Esophagus squamous epithelium (tissue), 5 donors: Measurements from ENCODE around the gene MTMR3. TPM values are rescaled to one million over a fixed set of nuclear protein-coding genes. Genes with fewer than 3 reads are reported as not detected.

Experiments used
- DNase-seq: peaks from one replicate; lab custom pipeline; 2025; lab: John Stamatoyannopoulos, UW
- H3K27ac ChIP-seq, 4 donors: fragments of 200-600 bp; sonication (generic); one replicate each; pipeline ENCODE4 v1.5.1; 2016 to 2019; ENCODE audit warnings: mild to moderate bottlenecking in 1 of 4
- H3K27me3 ChIP-seq, 4 donors: fragments of 200-600 bp; sonication (generic); 1 replicate in 3 of 4; 2 replicates in 1 of 4; pipeline versions ENCODE4 v1.5.1 to v1.6.0; 2017 to 2021; ENCODE audit warnings: antibody characterized with exemption in 1 of 4
- H3K36me3 ChIP-seq, 3 donors: fragments of 200-600 bp; sonication (generic); one replicate each; pipeline ENCODE4 v1.5.1; 2016 to 2019
- H3K4me1 ChIP-seq, 3 donors: fragments of 200-600 bp; sonication (generic); one replicate each; pipeline ENCODE4 v1.5.1; 2017 to 2019
- H3K4me3 ChIP-seq, 4 donors: fragments of 200-600 bp; sonication (generic); 1 replicate in 3 of 4; 2 replicates in 1 of 4; pipeline ENCODE4 v1.5.1; 2016 to 2019; ENCODE audit warnings: mild to moderate bottlenecking in 2 of 4, moderate library complexity in 1 of 4
- H3K9me3 ChIP-seq, 3 donors: fragments of 200-600 bp; sonication (generic); one replicate each; pipeline ENCODE4 v1.5.1; 2016 to 2019
- CTCF ChIP-seq, 6 experiments: fragments of 450-650 bp in 4 of 6; fragments of 200-600 bp in 2 of 6; sonication (generic) in 2 of 6; IDR thresholded peaks; one replicate each; pipeline ENCODE4 v1.5.1; 2016 to 2019; ENCODE audit warnings: antibody characterized with exemption in 6 of 6, mild to moderate bottlenecking in 4 of 6, moderate library complexity in 4 of 6
- POLR2A ChIP-seq, 4 donors: fragments of 450-650 bp; IDR thresholded peaks; one replicate each; pipeline ENCODE4 v1.6.1; 2017; ENCODE audit warnings: antibody characterized with exemption in 4 of 4, mild to moderate bottlenecking in 4 of 4, moderate library complexity in 3 of 4
- WGBS, 2 donors: methylation state at CpG; one replicate each; pipeline ENCODE4 v1.1.5; 2018; 5-methylcytosine and 5-hydroxymethylcytosine counted together
- intact Hi-C: fragments of 100-400 bp; cut with DNase I; formaldehyde crosslinking; loops from one replicate; pipeline ENCODE4 v1.15.0; 2022
- total RNA-seq, 4 donors: library from RNA; depleted of rRNA; stranded (reverse); fragments of >200 nt; gene quantifications; one replicate each; pipeline ENCODE4 v1.1.0, GENCODE V29; 2016
- donor health status: DM: yes; HTN: yes; CAD: no.

MTMR3 gene
- total RNA-seq, 4 donors from 2014 or later: 34.9 to 63.1 (median 38.4) TPM

GRCh38 chr22:30062259-30062658 lies 179.3 kb downstream of the MTMR3 start:
- intact Hi-C loops: no loop called here
- Histone ChIP-seq H3K9me3 (peaks cover 0 to 11% (median 9%) of the 10 kb centered on the region in 3 donors), H3K36me3 (no peaks in the 10 kb centered on the region), H3K4me3 (no peak overlapping the region), H3K27ac (no peak overlapping the region), H3K27me3 (no peaks in the 10 kb centered on the region), H3K4me1 (no peaks in the 10 kb centered on the region)
- no peak for DNase-seq
- 62 to 86% methylated on average over 3 of the region's 3 CpGs for WGBS, 2 donors
- TF ChIP-seq POLR2A (IDR thresholded peaks at IDR 0.05) (no peak), CTCF (IDR thresholded peaks at IDR 0.05) (no peak)

GRCh38 chr22:30062950-30063349 lies 180.0 kb downstream of the MTMR3 start:
- 76 to 80% methylated on average over 1 of the region's 1 CpG for WGBS, 2 donors

GRCh38 chr22:30064172-30064571 lies 181.2 kb downstream of the MTMR3 start:
- H3K9me3 ChIP-seq: peaks cover 0 to 9% (median 8%) of the 10 kb centered on the region in 3 donors
- H3K36me3 ChIP-seq: no peaks in the 10 kb centered on the region

More at GRCh38 chr22:30062950-30063349, 180.0 kb downstream of the MTMR3 start:
- Histone ChIP-seq H3K27ac (no peak overlapping the region), H3K4me1 (no peaks in the 10 kb centered on the region), H3K36me3 (no peaks in the 10 kb centered on the region), H3K27me3 (no peaks in the 10 kb centered on the region), H3K4me3 (no peak overlapping the region), H3K9me3 (peaks cover 0 to 9% (median 8%) of the 10 kb centered on the region in 3 donors)
- DNase-seq: no peak
- intact Hi-C loops: no loop called here
- no peak for TF ChIP-seq POLR2A (IDR thresholded peaks at IDR 0.05)

GRCh38 chr22:30073743-30074142 lies 190.8 kb downstream of the MTMR3 start:
- H3K9me3 ChIP-seq: no peaks in the 10 kb centered on the region
- TF ChIP-seq POLR2A (IDR thresholded peaks at IDR 0.05) (no peak), CTCF (IDR thresholded peaks at IDR 0.05) (no peak)
- H3K27ac ChIP-seq: no peak overlapping the region
- intact Hi-C loops: no loop called here
- peaks cover 0 to 22% (median 0%) of the 10 kb centered on the region in 4 donors for H3K27me3 ChIP-seq
- no peak for DNase-seq
- H3K4me1 ChIP-seq: peaks cover 0 to 4% (median 0%) of the 10 kb centered on the region in 3 donors
- 60 to 69% methylated on average over 2 of the region's 2 CpGs for WGBS, 2 donors
- no peak overlapping the region for H3K4me3 ChIP-seq
- no peaks in the 10 kb centered on the region for H3K36me3 ChIP-seq

More at GRCh38 chr22:30064172-30064571, 181.2 kb downstream of the MTMR3 start:
- intact Hi-C loops: no loop called here
- no peaks in the 10 kb centered on the region for H3K4me1 ChIP-seq
- no peak for DNase-seq
- no peaks in the 10 kb centered on the region for H3K27me3 ChIP-seq
- no peak overlapping the region for H3K4me3 ChIP-seq
- TF ChIP-seq CTCF (IDR thresholded peaks at IDR 0.05): no peak
- no peak for TF ChIP-seq POLR2A (IDR thresholded peaks at IDR 0.05)
- H3K27ac ChIP-seq: no peak overlapping the region

- 66 to 73% methylated on average over 3 of the region's 3 CpGs for WGBS, 2 donors
- no peak for DNase-seq
- no peaks in the 10 kb centered on the region for H3K9me3 ChIP-seq
- intact Hi-C loops: no loop called here
- peaks cover 0 to 8% (median 0%) of the 10 kb centered on the region in 3 donors for H3K4me1 ChIP-seq
- peaks cover 0 to 22% (median 0%) of the 10 kb centered on the region in 4 donors for H3K27me3 ChIP-seq
- no peak overlapping the region for H3K4me3 ChIP-seq
- no peak for TF ChIP-seq CTCF (IDR thresholded peaks at IDR 0.05)
- H3K27ac ChIP-seq: no peak overlapping the region
- H3K36me3 ChIP-seq: no peaks in the 10 kb centered on the region
Observed at GRCh38 chr22:30074147-30074546, 191.2 kb downstream of the MTMR3 start.

GRCh38 chr22:30074994-30075393 lies 192.0 kb downstream of the MTMR3 start:
- 82 to 89% methylated on average over 3 of the region's 3 CpGs for WGBS, 2 donors
- Histone ChIP-seq H3K27me3 (peaks cover 0 to 30% (median 0%) of the 10 kb centered on the region in 4 donors), H3K9me3 (no peaks in the 10 kb centered on the region), H3K36me3 (no peaks in the 10 kb centered on the region), H3K4me1 (peaks cover 0 to 15% (median 0%) of the 10 kb centered on the region in 3 donors), H3K27ac (no peak overlapping the region), H3K4me3 (no peak overlapping the region)
- TF ChIP-seq CTCF (IDR thresholded peaks at IDR 0.05): no peak
- TF ChIP-seq POLR2A (IDR thresholded peaks at IDR 0.05): no peak
- intact Hi-C loops: no loop called here
- DNase-seq: no peak
